ENCODE results near the gene GRIN2C. TPM values are rescaled to one million over a fixed set of nuclear protein-coding genes. Genes with fewer than 3 reads are reported as not detected.

Gene GRIN2C
- total and polyA plus RNA-seq, 9 of the 15 experiments (the other 6 are each of a cell fraction or from before 2014, with no cell fraction given): under 0.01 to 0.33 (median 0.10) TPM; not detected in 2

DNA sequence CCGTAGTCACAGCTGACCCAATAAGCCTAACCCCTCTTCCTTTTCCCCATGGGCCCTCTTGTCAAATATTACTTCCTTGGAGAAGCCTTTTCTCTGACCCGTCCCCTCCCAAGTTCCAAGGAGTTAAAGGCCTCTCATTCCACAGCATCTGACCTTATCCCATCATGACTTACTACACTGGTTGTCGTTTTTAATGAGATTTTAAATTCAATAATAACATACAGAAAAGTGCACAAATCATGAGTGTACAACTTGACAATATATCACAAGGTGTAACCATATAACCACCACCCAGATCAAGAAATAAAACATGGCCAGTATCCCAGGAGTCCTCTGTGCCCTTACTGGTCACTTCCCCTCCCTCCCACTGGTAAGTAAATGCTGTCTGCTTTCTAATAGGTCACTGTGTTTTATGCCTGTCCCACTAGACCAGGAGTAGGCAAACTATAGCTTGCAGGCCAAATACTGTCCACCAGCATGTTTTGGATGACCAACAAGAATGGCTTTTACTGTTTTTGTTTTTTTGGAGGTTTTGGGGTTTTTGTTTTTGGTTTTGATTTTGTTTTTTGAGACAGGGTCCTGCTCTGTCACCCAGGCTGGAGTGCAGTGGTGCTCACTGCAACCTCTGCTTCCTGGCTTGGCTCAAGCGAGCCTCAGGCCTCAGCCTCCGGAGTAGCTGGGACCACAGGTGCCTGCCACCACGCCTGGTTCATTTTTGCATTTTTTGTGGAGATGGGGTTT, 14.4 kb upstream of the GRIN2C start (continued):
- TF ChIP-seq, protein P1, sequence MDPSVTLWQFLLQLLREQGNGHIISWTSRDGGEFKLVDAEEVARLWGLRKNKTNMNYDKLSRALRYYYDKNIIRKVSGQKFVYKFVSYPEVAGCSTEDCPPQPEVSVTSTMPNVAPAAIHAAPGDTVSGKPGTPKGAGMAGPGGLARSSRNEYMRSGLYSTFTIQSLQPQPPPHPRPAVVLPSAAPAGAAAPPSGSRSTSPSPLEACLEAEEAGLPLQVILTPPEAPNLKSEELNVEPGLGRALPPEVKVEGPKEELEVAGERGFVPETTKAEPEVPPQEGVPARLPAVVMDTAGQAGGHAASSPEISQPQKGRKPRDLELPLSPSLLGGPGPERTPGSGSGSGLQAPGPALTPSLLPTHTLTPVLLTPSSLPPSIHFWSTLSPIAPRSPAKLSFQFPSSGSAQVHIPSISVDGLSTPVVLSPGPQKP (CRISPR knock-in tag; IDR thresholded peaks at IDR 0.05): no peak

GRCh38 chr17:74873037-74873873, 13.6 kb upstream of the GRIN2C start:
- ChIA-PET CTCF (ENCODE audit: low intra/inter-chr PET ratio) (no interaction called here), POLR2A (interaction anchor here (0.6 to 4.2 kb wide), 26 partner anchors 8 to 1077 kb away, joined by 3 to 62 read pairs (median 4); partner anchors contain the start of genes ATP5PD, GRIN2C, HID1 and KCTD2)
- ATAC-seq: peak; percentile 79
- in situ Hi-C loops (cut with MboI) (no loop called here), intact Hi-C loops (cut with micrococcal nuclease) (loop anchor here (10.0 kb wide), 1 partner anchor 162 kb away; no protein-coding TSS in a partner anchor)
- 1% methylated on average over 47 of the region's 55 CpGs for WGBS (ENCODE audit: insufficient coverage, low coverage, missing lambda C conversion rate)
- peak overlapping the region; percentile 95 for H3K27ac ChIP-seq (ENCODE audit: extremely low read depth, low read depth, low read length)
- peak overlapping the region; percentile 90 to 97 for H3K9ac ChIP-seq (ENCODE audit: insufficient read depth in 1 of 2, low read depth in 2 of 2, low read length in 2 of 2)
- no peaks in the 10 kb centered on the region for H3K9me3 ChIP-seq (replicated peaks; ENCODE audit: control insufficient read depth, insufficient read depth, low read depth, low read length)
- H3K36me3 ChIP-seq (ENCODE audit: control insufficient read depth, insufficient read depth, low read length): peaks cover 16% of the 10 kb centered on the region; the same call in 1 of the 3 replicates
- peak overlapping the region; percentile 63 for H2AFZ ChIP-seq (ENCODE audit: low read depth, low read length)
- FAIRE-seq: peak; percentile 98
- peaks cover 21% of the 10 kb centered on the region for H3K79me2 ChIP-seq (ENCODE audit: control insufficient read depth, insufficient read depth, low read length)
- no peaks in the 10 kb centered on the region for H3K9me1 ChIP-seq (ENCODE audit: control insufficient read depth, insufficient read depth, low read length)
- no peaks in the 10 kb centered on the region; the same call in 1 of the 2 replicates for H4K20me1 ChIP-seq (replicated peaks; ENCODE audit: control insufficient read depth, insufficient read depth, low read length)
- no peaks in the 10 kb centered on the region for H3K27me3 ChIP-seq (ENCODE audit: control insufficient read depth in 2 of 2, insufficient read depth in 2 of 2, low read length in 2 of 2)
- peak; percentile 94 to 100 (median 98) for DNase-seq (ENCODE audit: extremely low read depth in 1 of 4, low spot score in 3 of 4)
- H3K4me3 ChIP-seq: peak overlapping the region; percentile 72
- BruUV-seq (replicated peaks): TSS peak; percentile 96
- H3K4me2 ChIP-seq (ENCODE audit: insufficient read depth, low read length): peak overlapping the region; percentile 90
- H3K4me1 ChIP-seq (replicated peaks in 1 of 2; ENCODE audit: control insufficient read depth in 2 of 2, insufficient read depth in 2 of 2, low read length in 2 of 2): peaks cover 68 to 69% of the 10 kb centered on the region in 2 experiments
- TF ChIP-seq NFYB (IDR thresholded peaks at IDR 0.05; ENCODE audit: extremely low read depth, insufficient read length) (peak; percentile 87), EHMT2 (IDR thresholded peaks at IDR 0.05) (no peak), SUPT5H (IDR thresholded peaks at IDR 0.05) (peak; percentile 88), SIN3B (IDR thresholded peaks at IDR 0.05; ENCODE audit: low read depth) (peak; percentile 85), CREB1 (IDR thresholded peaks at IDR 0.05) (peak; percentile 99), CREB1 (CRISPR knock-in tag; IDR thresholded peaks at IDR 0.05) (peak; percentile 99), CEBPB (tag; IDR thresholded peaks at IDR 0.05) (peak; percentile 96), SMAD4 (CRISPR knock-in tag; conservative IDR thresholded peaks at IDR 0.05) (peak; percentile 75), SPI1 (IDR thresholded peaks at IDR 0.05; ENCODE audit: borderline replicate concordance, low read depth, low read length) (peak; percentile 77), ELF1 (tag; IDR thresholded peaks at IDR 0.05) (peak; percentile 99), SMC3 (conservative IDR thresholded peaks at IDR 0.05; ENCODE audit: insufficient read depth, low read depth, low read length) (no peak), SRF (CRISPR knock-in tag; IDR thresholded peaks at IDR 0.05) (no peak), ZNF445 (CRISPR knock-in tag; IDR thresholded peaks at IDR 0.05; ENCODE audit: low read depth) (no peak), POLR3A (IDR thresholded peaks at IDR 0.05; ENCODE audit: borderline replicate concordance, extremely low read depth, insufficient read depth, insufficient read length) (no peak), ZC3H8 (IDR thresholded peaks at IDR 0.05) (no peak), LARP7 (IDR thresholded peaks at IDR 0.05) (no peak)
- TF ChIP-seq, protein P2, sequence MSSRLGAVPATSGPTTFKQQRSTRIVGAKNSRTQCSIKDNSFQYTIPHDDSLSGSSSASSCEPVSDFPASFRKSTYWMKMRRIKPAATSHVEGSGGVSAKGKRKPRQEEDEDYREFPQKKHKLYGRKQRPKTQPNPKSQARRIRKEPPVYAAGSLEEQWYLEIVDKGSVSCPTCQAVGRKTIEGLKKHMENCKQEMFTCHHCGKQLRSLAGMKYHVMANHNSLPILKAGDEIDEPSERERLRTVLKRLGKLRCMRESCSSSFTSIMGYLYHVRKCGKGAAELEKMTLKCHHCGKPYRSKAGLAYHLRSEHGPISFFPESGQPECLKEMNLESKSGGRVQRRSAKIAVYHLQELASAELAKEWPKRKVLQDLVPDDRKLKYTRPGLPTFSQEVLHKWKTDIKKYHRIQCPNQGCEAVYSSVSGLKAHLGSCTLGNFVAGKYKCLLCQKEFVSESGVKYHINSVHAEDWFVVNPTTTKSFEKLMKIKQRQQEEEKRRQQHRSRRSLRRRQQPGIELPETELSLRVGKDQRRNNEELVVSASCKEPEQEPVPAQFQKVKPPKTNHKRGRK (tag; IDR thresholded peaks at IDR 0.05): no peak

Measured in K562 (cell line).